SK-N-SH treated with all-trans-retinoic acid at 6 μM for 48 hours (cell line): ENCODE data around the gene CNTD1.

ENCODE experiments used
- ARNTL ChIP-seq: fragments of 450-650 bp; formaldehyde crosslinking; IDR thresholded peaks from 2 replicates; pipeline ENCODE4 v1.5.0; 2020; ENCODE audit warnings: low read depth, mild to moderate bottlenecking, moderate library complexity, borderline replicate concordance
- BACH2 ChIP-seq: fragments of 250-450 bp; sonication (Bioruptor Pico); IDR thresholded peaks from 2 replicates; pipeline ENCODE4 v1.9.0; 2021; ENCODE audit warnings: mild to moderate bottlenecking, borderline replicate concordance
- CREB5 ChIP-seq: fragments of 250-450 bp; sonication (Bioruptor Pico); IDR thresholded peaks from 2 replicates; pipeline ENCODE4 v1.5.1; 2020; ENCODE audit warnings: low read depth, mild to moderate bottlenecking, moderate library complexity
- CSDC2 ChIP-seq: fragments of 250-450 bp; sonication (Bioruptor Pico); IDR thresholded peaks from 2 replicates; pipeline ENCODE4 v1.5.0; 2020; ENCODE audit warnings: mild to moderate bottlenecking, moderate library complexity
- CSRNP3 ChIP-seq: fragments of 250-450 bp; sonication (Bioruptor Pico); IDR thresholded peaks from 2 replicates; pipeline ENCODE4 v1.5.1; 2021; ENCODE audit warnings: mild to moderate bottlenecking, moderate library complexity
- ESRRG ChIP-seq: fragments of 250-450 bp; sonication (Bioruptor Pico); IDR thresholded peaks from 2 replicates; pipeline ENCODE4 v1.6.1; 2021; ENCODE audit warnings: mild to moderate bottlenecking
- ISL1 ChIP-seq: fragments of 250-450 bp; sonication (Bioruptor Pico); IDR thresholded peaks from 2 replicates; pipeline ENCODE4 v2.1.2; 2022; ENCODE audit warnings: mild to moderate bottlenecking, moderate library complexity
- PATZ1 ChIP-seq: fragments of 250-450 bp; sonication (Bioruptor Pico); IDR thresholded peaks from 2 replicates; pipeline ENCODE4 v1.8.0; 2020; ENCODE audit warnings: mild to moderate bottlenecking, moderate library complexity, borderline replicate concordance
- POU6F1 ChIP-seq: fragments of 250-450 bp; sonication (Bioruptor Pico); IDR thresholded peaks from 2 replicates; pipeline ENCODE4 v1.8.0; 2021; ENCODE audit warnings: low read depth, mild to moderate bottlenecking, moderate library complexity, borderline replicate concordance
- PPARA ChIP-seq: fragments of 250-450 bp; sonication (Bioruptor Pico); IDR thresholded peaks from 2 replicates; pipeline ENCODE4 v1.5.0; 2020; ENCODE audit warnings: mild to moderate bottlenecking, borderline replicate concordance
- SNAI2 ChIP-seq: fragments of 250-450 bp; sonication (Bioruptor Pico); IDR thresholded peaks from 2 replicates; pipeline ENCODE4 v1.5.0; 2020; ENCODE audit warnings: mild to moderate bottlenecking, moderate library complexity
- ZFP3 ChIP-seq: fragments of 250-450 bp; sonication (Bioruptor Pico); IDR thresholded peaks from 2 replicates; pipeline ENCODE4 v1.5.0; 2020; ENCODE audit warnings: mild to moderate bottlenecking, moderate library complexity
- ZFP30 ChIP-seq: fragments of 450-650 bp; formaldehyde crosslinking; IDR thresholded peaks from 2 replicates; pipeline ENCODE4 v1.5.0; 2022; ENCODE audit warnings: mild to moderate bottlenecking, moderate library complexity

- TF ChIP-seq SNAI2 (CRISPR knock-in tag) (no peak), ZFP30 (CRISPR knock-in tag) (no peak), CREB5 (no peak), PPARA (CRISPR knock-in tag) (no peak), CSRNP3 (CRISPR knock-in tag) (no peak), ARNTL (CRISPR knock-in tag) (no peak), ZFP3 (CRISPR knock-in tag) (no peak), PATZ1 (CRISPR knock-in tag) (no peak), POU6F1 (CRISPR knock-in tag) (no peak), ISL1 (CRISPR knock-in tag) (no peak), CSDC2 (CRISPR knock-in tag) (no peak), BACH2 (CRISPR knock-in tag) (no peak), ESRRG (no peak)
Observed at GRCh38 chr17:42773290-42774035, 25.2 kb upstream of the CNTD1 start, which contains the start of gene VPS25.
